NCI-H526 treated with DMSO at 0.1 percent for 48 hours (cell line): ENCODE results near the gene RNF7.
"Not testable (repeated sequence)": the region's sequence is repeated elsewhere in the genome, so short reads cannot be mapped to it uniquely, and the experiment has no call there.

Experiments used
- DNase-seq: peaks from one replicate; lab custom pipeline; 2025; lab: John Stamatoyannopoulos, UW

The RNF7 gene

GRCh38 chr3:141738022-141738890 lies at the start of gene RNF7:
TSS of gene RNF7 (plus strand) at chr3:141738298. CDS start at chr3:141738342, 44 bp downstream.
- peak; percentile 88 for DNase-seq

GRCh38 chr3:141690431-141691072 lies 47.5 kb upstream of the RNF7 start:
- no peak for DNase-seq

DNA sequence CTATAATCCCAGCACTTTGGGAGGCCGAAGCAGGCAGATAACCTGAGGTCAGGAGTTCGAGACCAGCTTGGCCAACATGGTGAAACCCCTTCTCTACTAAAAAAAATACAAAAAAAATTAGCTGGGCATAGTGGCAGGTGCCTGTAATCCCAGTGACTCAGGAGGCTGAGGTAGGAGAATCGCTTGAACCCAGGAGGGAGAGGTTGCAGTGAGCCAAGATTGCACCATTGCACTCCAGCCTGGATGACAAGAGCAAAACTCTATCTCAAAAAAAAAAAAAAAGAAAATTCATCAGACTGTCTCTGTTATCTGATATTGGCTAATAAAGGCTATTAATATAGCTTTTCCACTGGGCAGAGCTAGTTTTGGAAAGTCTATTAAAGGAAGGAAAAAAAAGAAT lies 46.6 kb upstream of the RNF7 start:
- not testable (repeated sequence) for DNase-seq

DNA sequence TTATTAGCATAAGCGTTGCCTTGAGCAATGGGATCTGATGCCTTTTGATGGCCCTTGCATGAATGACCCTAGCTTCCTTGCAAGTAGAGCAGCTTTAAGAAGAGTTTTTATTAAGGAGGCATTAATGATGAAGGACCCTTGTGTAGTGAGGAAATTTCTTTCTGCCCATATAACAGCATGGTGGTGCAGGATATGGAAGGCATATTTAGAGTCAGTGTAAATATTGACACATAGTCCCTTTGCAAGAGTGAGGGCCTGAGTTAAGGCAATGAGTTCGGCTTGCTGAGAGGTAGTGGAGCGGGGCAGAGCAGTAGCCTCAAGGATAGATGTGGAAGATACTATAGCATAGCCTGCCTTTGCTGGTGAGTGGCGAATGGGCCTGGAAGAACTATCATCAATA lies 45.1 kb upstream of the RNF7 start:
- not testable (repeated sequence) for DNase-seq

DNA sequence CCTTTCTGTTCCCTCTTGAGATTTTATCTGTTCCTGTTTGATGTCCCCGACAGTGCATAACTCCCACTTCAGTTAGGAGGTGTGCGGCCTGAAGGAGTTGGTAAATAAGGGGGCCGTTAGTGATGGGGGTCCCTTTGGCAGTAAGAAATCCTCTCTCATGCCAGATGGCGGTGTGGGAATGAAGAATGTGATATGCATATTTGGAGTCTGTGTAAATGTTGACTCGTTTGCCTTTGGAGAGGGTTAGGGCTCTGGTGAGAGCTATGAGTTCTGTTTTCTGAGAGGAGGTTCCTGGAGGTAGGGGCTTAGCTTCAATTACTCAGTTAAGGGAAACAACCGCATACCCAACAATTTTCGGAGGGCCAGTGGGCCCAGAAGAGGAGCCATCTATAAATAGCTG lies 38.8 kb upstream of the RNF7 start:
- no peak for DNase-seq

GRCh38 chr3:141699897-141700296 lies 38.2 kb upstream of the RNF7 start:
- no peak for DNase-seq

GRCh38 chr3:141703367-141703766 lies 34.7 kb upstream of the RNF7 start:
- DNase-seq, result not testable (repeated sequence)

GRCh38 chr3:141707741-141708203 lies 30.3 kb upstream of the RNF7 start:
- no peak for DNase-seq

- no peak for DNase-seq
Observed at GRCh38 chr3:141708367-141708766, 29.7 kb upstream of the RNF7 start.

GRCh38 chr3:141709126-141709770 lies 28.9 kb upstream of the RNF7 start:
- no peak for DNase-seq

GRCh38 chr3:141710121-141710520 lies 28.0 kb upstream of the RNF7 start:
- DNase-seq, result no peak

- no peak for DNase-seq
Observed at GRCh38 chr3:141710888-141711616, 27.0 kb upstream of the RNF7 start.

DNA sequence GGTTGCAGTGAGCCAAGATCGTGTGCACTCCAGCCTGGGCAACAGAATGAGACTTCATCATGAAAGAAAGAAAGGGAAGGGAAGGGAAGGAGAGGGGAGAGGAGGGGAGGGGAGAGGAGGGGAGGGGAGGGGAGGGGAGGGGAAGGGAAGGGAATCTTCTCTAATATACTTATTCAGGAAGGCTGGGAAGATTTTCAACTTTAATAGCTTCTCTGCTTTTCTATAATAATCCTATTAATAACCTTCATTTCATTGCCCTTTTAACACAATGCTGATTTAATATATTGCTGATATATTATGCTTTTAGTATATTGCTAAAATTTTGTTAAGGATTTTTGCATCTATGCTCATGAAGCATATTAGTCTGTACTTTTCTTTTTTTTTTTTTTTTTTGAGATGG lies 23.4 kb upstream of the RNF7 start:
- DNase-seq, result no peak

- DNase-seq, result no peak
Observed at GRCh38 chr3:141722081-141722480, 16.0 kb upstream of the RNF7 start.

GRCh38 chr3:141722648-141723047 lies 15.4 kb upstream of the RNF7 start:
- no peak for DNase-seq

GRCh38 chr3:141723255-141723654 lies 14.8 kb upstream of the RNF7 start:
- no peak for DNase-seq

DNA sequence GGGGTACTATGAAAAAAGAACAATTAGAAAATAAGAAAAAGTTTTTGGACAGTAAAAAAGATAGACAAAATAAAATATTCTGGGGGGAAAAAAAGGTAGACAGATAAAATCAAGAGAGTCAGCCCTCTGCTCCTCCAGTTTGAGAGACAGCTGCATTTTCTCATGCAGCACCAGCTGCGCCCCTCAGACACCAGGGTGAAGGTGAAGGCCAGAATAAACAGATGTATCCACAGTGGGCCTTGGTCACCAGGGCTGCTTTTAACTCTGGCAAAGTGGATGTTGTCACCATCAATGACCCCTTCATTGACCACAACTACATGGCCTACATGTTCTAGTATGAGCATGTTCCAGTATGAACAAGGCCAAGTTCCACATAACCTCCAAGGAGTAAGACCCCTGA lies 13.9 kb upstream of the RNF7 start:
- DNase-seq, result no peak

- no peak for DNase-seq
Observed at GRCh38 chr3:141725036-141725435, 13.1 kb upstream of the RNF7 start.

GRCh38 chr3:141726483-141726882 lies 11.6 kb upstream of the RNF7 start:
- DNase-seq, result no peak

- no peak for DNase-seq
Observed at GRCh38 chr3:141728355-141728892, 9.7 kb upstream of the RNF7 start.

DNA sequence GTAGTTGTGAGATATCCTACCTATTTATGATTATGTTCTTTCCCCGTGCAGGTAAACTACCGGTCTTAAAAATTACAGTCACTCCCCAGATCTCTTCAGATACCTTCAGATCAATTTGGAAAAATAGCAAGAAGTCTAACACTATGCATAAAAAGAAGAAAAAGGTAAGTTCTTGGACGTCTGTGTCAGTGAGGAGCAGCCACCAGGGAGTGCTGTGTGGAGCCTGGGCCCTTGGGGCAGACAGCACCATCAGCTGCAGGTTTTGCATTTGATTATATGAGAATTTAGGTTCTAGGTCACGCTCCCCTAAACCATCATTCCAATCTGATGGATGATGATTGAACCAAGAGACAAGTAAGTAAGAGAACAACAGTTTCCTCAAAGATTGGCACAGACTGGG lies 8.9 kb upstream of the RNF7 start:
- no peak for DNase-seq

DNA sequence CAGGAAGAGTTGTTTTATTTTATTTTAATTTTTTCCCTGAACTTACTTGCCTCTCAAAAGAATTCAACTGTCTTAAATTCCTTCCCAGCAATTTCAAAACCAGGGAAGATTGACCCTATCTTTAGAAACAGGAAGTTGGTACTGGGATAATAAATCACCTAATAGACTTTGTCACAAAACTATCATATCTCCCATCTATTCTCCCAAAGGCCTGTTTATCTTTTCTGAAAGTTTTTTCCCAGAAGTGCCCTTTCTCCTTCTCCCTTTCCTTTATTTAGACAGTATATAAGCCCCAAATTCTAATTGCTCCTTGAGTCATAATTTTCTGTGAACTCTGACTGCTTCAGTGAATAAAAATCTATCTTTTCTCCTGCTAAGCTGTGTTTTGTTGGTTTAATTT lies 2.9 kb upstream of the RNF7 start:
- DNase-seq, result no peak
